B cell (primary cell): ENCODE results near the gene ZNF775. TPM values are rescaled to one million over a fixed set of nuclear protein-coding genes. Genes with fewer than 3 reads are reported as not detected.

Experiments used
- ATAC-seq: fragments of 200-7000 bp; cut with Tn5 transposase; one replicate; pipeline ENCODE4 v1.10.0; 2021; ENCODE audit warnings: low read depth, mild to moderate bottlenecking, moderate number of reproducible peaks, moderate library complexity
- CTCF ChIA-PET: fragments of 350-600 bp; sonication (Branson Sonifier 250); formaldehyde crosslinking; loops from one replicate; lab custom pipeline; 2021; ENCODE audit warnings: antibody characterized with exemption, inconsistent platforms; lab: Charles Lee
- POLR2A ChIA-PET: fragments of 350-600 bp; sonication (Branson Sonifier 250); formaldehyde crosslinking; loops from one replicate; lab custom pipeline; 2021; ENCODE audit warnings: antibody characterized with exemption; lab: Charles Lee
- DNase-seq: peaks from one replicate; pipeline ENCODE4 v3.0.0; 2013
- H2AFZ ChIP-seq: 2 replicates; pipeline ENCODE4 v1.6.1; 2012; ENCODE audit warnings: mild to moderate bottlenecking, low read depth, low read length; ENCODE audit not compliant: insufficient read depth, poor library complexity, severe bottlenecking
- H3K27ac ChIP-seq, 2 donors: 1 replicate in 1 of 2; 2 replicates in 1 of 2; pipeline ENCODE4 v1.5.1; 2012 to 2013; ENCODE audit warnings: low read length in 2 of 2, mild to moderate bottlenecking in 2 of 2, moderate library complexity in 1 of 2
- H3K27me3 ChIP-seq, 4 experiments: fragments of 200-600 bp in 1 of 4; sonication (generic) in 1 of 4; replicated peaks in 1 of 4; 1 replicate in 2 of 4; 2 replicates in 2 of 4; pipeline versions ENCODE4 v1.6.1 to v1.7.0; 2013 to 2016; ENCODE audit warnings: low read length in 3 of 4, mild to moderate bottlenecking in 2 of 4, mixed read lengths in 1 of 4, moderate library complexity in 1 of 4; ENCODE audit not compliant: insufficient read depth in 4 of 4, control insufficient read depth in 3 of 4; ENCODE audit errors: control extremely low read depth in 1 of 4
- H3K36me3 ChIP-seq, 2 experiments: replicated peaks in 1 of 2; 1 replicate in 1 of 2; 2 replicates in 1 of 2; pipeline versions ENCODE4 v1.6.1 to v1.7.1; 2013; ENCODE audit warnings: low read length in 1 of 2; ENCODE audit not compliant: insufficient read depth in 2 of 2, control insufficient read depth in 1 of 2; ENCODE audit errors: control extremely low read depth in 1 of 2, extremely low read depth in 1 of 2
- H3K4me1 ChIP-seq, 2 donors: fragments of 200-600 bp in 1 of 2; sonication (generic) in 1 of 2; 1 replicate in 1 of 2; 2 replicates in 1 of 2; pipeline versions ENCODE4 v1.5.1 to v1.6.1; 2013 to 2017; ENCODE audit warnings: low read length in 2 of 2; ENCODE audit not compliant: control insufficient read depth in 2 of 2, insufficient read depth in 2 of 2
- H3K4me2 ChIP-seq: replicated peaks from 2 replicates; pipeline ENCODE3; 2012; ENCODE audit warnings: mild to moderate bottlenecking, low read depth, low read length; ENCODE audit not compliant: poor library complexity, severe bottlenecking
- H3K4me3 ChIP-seq, 5 experiments: fragments of 200-600 bp in 1 of 5; sonication (generic) in 1 of 5; 1 replicate in 3 of 5; 2 replicates in 2 of 5; pipeline versions ENCODE4 v1.5.1 to v1.7.0; 2011 to 2016; ENCODE audit warnings: low read length in 4 of 5, mild to moderate bottlenecking in 4 of 5, low read depth in 2 of 5, control low read depth in 1 of 5, moderate library complexity in 1 of 5; ENCODE audit not compliant: insufficient read depth in 1 of 5; ENCODE audit errors: control extremely low read depth in 1 of 5, extremely low read depth in 1 of 5
- H3K79me2 ChIP-seq: fragments of 200-600 bp; sonication (generic); one replicate; pipeline ENCODE4 v1.6.0; 2016; ENCODE audit warnings: low read length; ENCODE audit not compliant: control insufficient read depth, insufficient read depth
- H3K9ac ChIP-seq: fragments of 200-600 bp; sonication (generic); 2 replicates; pipeline ENCODE4 v1.6.1; 2017; ENCODE audit warnings: mild to moderate bottlenecking, low read length, moderate library complexity
- H3K9me3 ChIP-seq, 3 donors: one replicate each; pipeline versions ENCODE4 v1.6.1 to v1.7.1; 2013; ENCODE audit warnings: low read length in 2 of 3; ENCODE audit not compliant: control insufficient read depth in 2 of 3, insufficient read depth in 1 of 3; ENCODE audit errors: control extremely low read depth in 1 of 3
- H4K20me1 ChIP-seq: 2 replicates; pipeline ENCODE4 v1.6.0; 2012; ENCODE audit warnings: mild to moderate bottlenecking, low read length; ENCODE audit not compliant: insufficient read depth, control insufficient read depth, poor library complexity, severe bottlenecking
- H3K27ac Mint-ChIP-seq: one replicate; pipeline ENCODE4 v1.8.0; 2021; ENCODE audit warnings: mixed read lengths
- H3K27me3 Mint-ChIP-seq: one replicate; pipeline ENCODE4 v1.8.0; 2021; ENCODE audit warnings: mixed read lengths
- H3K4me1 Mint-ChIP-seq: one replicate; pipeline ENCODE4 v1.8.0; 2021; ENCODE audit warnings: mixed read lengths
- H3K4me3 Mint-ChIP-seq: one replicate; pipeline ENCODE4 v1.8.0; 2021; ENCODE audit warnings: mixed read lengths
- H3K9me3 Mint-ChIP-seq: one replicate; pipeline ENCODE4 v1.8.0; 2022; ENCODE audit warnings: mixed read lengths; ENCODE audit not compliant: insufficient read depth
- EZH2 ChIP-seq: IDR thresholded peaks from 2 replicates; pipeline ENCODE4 v1.6.1; 2012; ENCODE audit warnings: borderline replicate concordance, low read depth, mild to moderate bottlenecking, moderate library complexity, low read length; ENCODE audit not compliant: insufficient read depth, poor library complexity, severe bottlenecking
- WGBS: methylation state at CpG from one replicate; pipeline ENCODE4 v1.1.5; 2013; ENCODE audit warnings: missing lambda C conversion rate; ENCODE audit not compliant: insufficient coverage; 5-methylcytosine and 5-hydroxymethylcytosine counted together
- intact Hi-C: fragments of 100-400 bp; cut with micrococcal nuclease; formaldehyde crosslinking; loops from one replicate; pipeline ENCODE4 v1.10.0; 2022
- polyA plus RNA-seq: library from polyadenylated mRNA; depleted of rRNA; stranded (reverse); fragments of >200 nt; gene quantifications from 2 replicates; pipeline ENCODE4 v1.2.3, GENCODE V29; 2012
- total RNA-seq, 2 donors: library from RNA; stranded (reverse); fragments of 120-200 nt in 1 of 2; gene quantifications; 1 replicate in 1 of 2; 2 replicates in 1 of 2; pipeline versions ENCODE4 v1.2.3 to v1.2.4, GENCODE V29; 2013 to 2022
- TF ChIP-seq, protein P1 (sequence below): fragments of 200-600 bp; IDR thresholded peaks from one replicate; pipeline ENCODE4 v1.8.0; 2022; ENCODE audit warnings: antibody characterized with exemption, mild to moderate bottlenecking

ZNF775 gene
- total and polyA plus RNA-seq, 2 donors (not counting 1 experiment from before 2014, with no cell fraction given): 4.2 to 12.1 TPM

DNA sequence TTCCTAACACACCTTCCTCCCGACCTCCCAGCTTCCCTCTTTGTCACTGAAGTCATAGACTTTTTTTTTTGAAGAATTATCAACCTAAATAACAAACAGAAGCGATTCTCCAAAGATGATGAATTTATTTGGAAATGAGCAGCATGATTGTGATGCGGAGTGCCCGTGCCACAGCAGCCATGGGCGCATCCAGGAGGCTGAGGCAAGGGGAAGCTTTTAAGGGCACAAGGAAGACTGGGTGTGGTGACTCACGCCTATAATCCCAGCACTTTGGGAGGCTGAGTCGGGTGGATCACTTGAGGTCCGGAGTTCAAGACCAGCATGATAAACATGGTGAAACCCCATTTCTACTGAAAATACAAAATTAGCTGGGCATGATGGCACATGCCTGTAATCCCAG lies 55.1 kb downstream of the ZNF775 start:
- peak overlapping the region in 2 of 5 experiments; percentile 28 to 46 for H3K4me3 ChIP-seq
- no peaks in the 10 kb centered on the region for H3K9me3 Mint-ChIP-seq
- TF ChIP-seq, protein P1, sequence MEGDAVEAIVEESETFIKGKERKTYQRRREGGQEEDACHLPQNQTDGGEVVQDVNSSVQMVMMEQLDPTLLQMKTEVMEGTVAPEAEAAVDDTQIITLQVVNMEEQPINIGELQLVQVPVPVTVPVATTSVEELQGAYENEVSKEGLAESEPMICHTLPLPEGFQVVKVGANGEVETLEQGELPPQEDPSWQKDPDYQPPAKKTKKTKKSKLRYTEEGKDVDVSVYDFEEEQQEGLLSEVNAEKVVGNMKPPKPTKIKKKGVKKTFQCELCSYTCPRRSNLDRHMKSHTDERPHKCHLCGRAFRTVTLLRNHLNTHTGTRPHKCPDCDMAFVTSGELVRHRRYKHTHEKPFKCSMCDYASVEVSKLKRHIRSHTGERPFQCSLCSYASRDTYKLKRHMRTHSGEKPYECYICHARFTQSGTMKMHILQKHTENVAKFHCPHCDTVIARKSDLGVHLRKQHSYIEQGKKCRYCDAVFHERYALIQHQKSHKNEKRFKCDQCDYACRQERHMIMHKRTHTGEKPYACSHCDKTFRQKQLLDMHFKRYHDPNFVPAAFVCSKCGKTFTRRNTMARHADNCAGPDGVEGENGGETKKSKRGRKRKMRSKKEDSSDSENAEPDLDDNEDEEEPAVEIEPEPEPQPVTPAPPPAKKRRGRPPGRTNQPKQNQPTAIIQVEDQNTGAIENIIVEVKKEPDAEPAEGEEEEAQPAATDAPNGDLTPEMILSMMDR: no peak
- TF ChIP-seq EZH2: no peak
- peaks cover 9% of the 10 kb centered on the region for H3K27me3 Mint-ChIP-seq
- H3K36me3 ChIP-seq: no peaks in the 10 kb centered on the region
- peak overlapping the region in 1 of 2 donors; percentile 99 for H3K27ac ChIP-seq
- WGBS: 100% methylated on average over 3 of the region's 8 CpGs
- peaks cover 0 to 4% (median 0%) of the 10 kb centered on the region in 3 donors for H3K9me3 ChIP-seq
- ChIA-PET POLR2A (interaction anchor here (1.1 kb wide), 1 partner anchor 28 kb away, joined by 6 read pairs; a partner anchor contains a TSS), CTCF (interaction anchor here (0.7 to 1.7 kb wide), 6 partner anchors 12 to 108 kb away, joined by 3 to 8 read pairs (median 5); no protein-coding TSS in a partner anchor)
- no peak for DNase-seq
- H3K27ac Mint-ChIP-seq: peak overlapping the region; percentile 95
- H3K9ac ChIP-seq: peak overlapping the region; percentile 30
- H3K4me2 ChIP-seq: peak overlapping the region; percentile 70
- intact Hi-C loops: loop anchor here (2.0 to 10.0 kb wide), 3 partner anchors 13 to 921 kb away; partner anchors contain the start of gene REPIN1
- no peaks in the 10 kb centered on the region for H3K79me2 ChIP-seq
- H3K4me1 Mint-ChIP-seq: peaks cover 49% of the 10 kb centered on the region
- H4K20me1 ChIP-seq: no peaks in the 10 kb centered on the region
- peaks cover 40 to 43% of the 10 kb centered on the region in 2 donors for H3K4me1 ChIP-seq
- peaks cover 0 to 5% (median 2%) of the 10 kb centered on the region in 4 experiments for H3K27me3 ChIP-seq
- peak overlapping the region; percentile 88 for H3K4me3 Mint-ChIP-seq
- no peak overlapping the region for H2AFZ ChIP-seq
- no peak for ATAC-seq

DNA sequence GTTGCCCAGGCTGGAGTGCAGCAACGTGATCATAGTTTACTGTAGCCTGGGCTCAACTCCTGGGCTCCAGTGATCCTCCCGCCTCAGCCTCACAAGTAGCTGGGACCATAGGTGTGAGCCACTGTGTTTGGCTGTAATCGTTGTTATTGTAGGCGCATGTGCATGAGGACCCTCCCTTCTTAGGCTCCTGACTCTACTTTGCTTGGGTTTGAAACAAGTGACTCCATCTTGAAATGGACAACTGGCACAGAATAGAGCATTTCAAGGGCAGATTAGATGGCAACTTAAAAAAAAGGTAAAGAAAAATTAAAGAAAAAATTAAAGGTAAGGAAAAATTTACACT lies 55.9 kb downstream of the ZNF775 start:
- no peaks in the 10 kb centered on the region for H4K20me1 ChIP-seq
- peak overlapping the region; percentile 70 for H3K4me2 ChIP-seq
- peaks cover 40 to 43% of the 10 kb centered on the region in 2 donors for H3K4me1 ChIP-seq
- H2AFZ ChIP-seq: no peak overlapping the region
- intact Hi-C loops: loop anchor here (1.0 to 10.0 kb wide), 9 partner anchors 13 to 920 kb away; partner anchors contain the start of genes ACTR3C, AGAP3, LRRC61 and REPIN1
- no peaks in the 10 kb centered on the region for H3K9me3 Mint-ChIP-seq
- no peak overlapping the region for H3K9ac ChIP-seq
- TF ChIP-seq, protein P1: no peak
- no peak for TF ChIP-seq EZH2
- H3K27me3 ChIP-seq: peaks cover 0 to 5% (median under 1%) of the 10 kb centered on the region in 4 experiments
- no peaks in the 10 kb centered on the region for H3K79me2 ChIP-seq
- peaks cover 55% of the 10 kb centered on the region for H3K4me1 Mint-ChIP-seq
- WGBS: 81% methylated on average over 3 of the region's 4 CpGs
- ATAC-seq (no peak), DNase-seq (no peak)
- POLR2A ChIA-PET: no interaction called here
- CTCF ChIA-PET: interaction anchor here (1.5 kb wide), 1 partner anchor 14 kb away, joined by 3 read pairs; no protein-coding TSS in a partner anchor
- H3K27ac Mint-ChIP-seq: peak overlapping the region; percentile 95
- peak overlapping the region; percentile 98 to 99 for H3K27ac ChIP-seq
- H3K27me3 Mint-ChIP-seq: peaks cover 3% of the 10 kb centered on the region
- H3K9me3 ChIP-seq: peaks cover 0 to 4% (median 0%) of the 10 kb centered on the region in 3 donors
- H3K36me3 ChIP-seq: no peaks in the 10 kb centered on the region
- H3K4me3 ChIP-seq: peak overlapping the region in 1 of 5 experiments; percentile 26
- H3K4me3 Mint-ChIP-seq: peak overlapping the region; percentile 88
